ENCODE results near the gene BCL10.

GRCh38 chr1:85320371-85321131 lies 44.1 kb upstream of the BCL10 start:
- TF ChIP-seq ZBTB8A (tag by site-specific recombination; IDR thresholded peaks at IDR 0.05) = no peak
- TF ChIP-seq CTCF (tag by site-specific recombination; IDR thresholded peaks at IDR 0.05) = no peak
- no peak for TF ChIP-seq ZNF341 (tag by site-specific recombination; IDR thresholded peaks at IDR 0.05; ENCODE audit: low read depth)
- TF ChIP-seq PBX3 (CRISPR knock-in tag; IDR thresholded peaks at IDR 0.05) = no peak
- no peak for TF ChIP-seq ZNF121 (tag by site-specific recombination; IDR thresholded peaks at IDR 0.05)
- no peak for TF ChIP-seq ZNF274 (IDR thresholded peaks at IDR 0.05; ENCODE audit: low read length)
- no peak for TF ChIP-seq ZNF274 (tag by site-specific recombination; IDR thresholded peaks at IDR 0.05; ENCODE audit: borderline replicate concordance)
- no peak for TF ChIP-seq PATZ1 (tag by site-specific recombination; IDR thresholded peaks at IDR 0.05)
- no peak for TF ChIP-seq EGR2 (tag by site-specific recombination; IDR thresholded peaks at IDR 0.05; ENCODE audit: low read depth)
- no peak for TF ChIP-seq SCRT2 (tag by site-specific recombination; IDR thresholded peaks at IDR 0.05)
- no peak for TF ChIP-seq ZNF132 (tag by site-specific recombination; IDR thresholded peaks at IDR 0.05; ENCODE audit: borderline replicate concordance)
- no peak for TF ChIP-seq ATF2 (tag by site-specific recombination; IDR thresholded peaks at IDR 0.05; ENCODE audit: low read depth)
- TF ChIP-seq ZNF10 (tag by site-specific recombination; IDR thresholded peaks at IDR 0.05) = no peak
- TF ChIP-seq REST (tag by site-specific recombination; IDR thresholded peaks at IDR 0.05) = no peak
